GM19395 (cell line): ENCODE measurements around the gene FCN1.

Experiments used
- ATAC-seq: cut with Tn5 transposase; IDR thresholded peaks from one replicate; pipeline ENCODE4 v1.9.1; 2021; ENCODE audit warnings: mild to moderate bottlenecking, moderate library complexity; ENCODE audit not compliant: unreplicated experiment

FCN1 gene

DNA sequence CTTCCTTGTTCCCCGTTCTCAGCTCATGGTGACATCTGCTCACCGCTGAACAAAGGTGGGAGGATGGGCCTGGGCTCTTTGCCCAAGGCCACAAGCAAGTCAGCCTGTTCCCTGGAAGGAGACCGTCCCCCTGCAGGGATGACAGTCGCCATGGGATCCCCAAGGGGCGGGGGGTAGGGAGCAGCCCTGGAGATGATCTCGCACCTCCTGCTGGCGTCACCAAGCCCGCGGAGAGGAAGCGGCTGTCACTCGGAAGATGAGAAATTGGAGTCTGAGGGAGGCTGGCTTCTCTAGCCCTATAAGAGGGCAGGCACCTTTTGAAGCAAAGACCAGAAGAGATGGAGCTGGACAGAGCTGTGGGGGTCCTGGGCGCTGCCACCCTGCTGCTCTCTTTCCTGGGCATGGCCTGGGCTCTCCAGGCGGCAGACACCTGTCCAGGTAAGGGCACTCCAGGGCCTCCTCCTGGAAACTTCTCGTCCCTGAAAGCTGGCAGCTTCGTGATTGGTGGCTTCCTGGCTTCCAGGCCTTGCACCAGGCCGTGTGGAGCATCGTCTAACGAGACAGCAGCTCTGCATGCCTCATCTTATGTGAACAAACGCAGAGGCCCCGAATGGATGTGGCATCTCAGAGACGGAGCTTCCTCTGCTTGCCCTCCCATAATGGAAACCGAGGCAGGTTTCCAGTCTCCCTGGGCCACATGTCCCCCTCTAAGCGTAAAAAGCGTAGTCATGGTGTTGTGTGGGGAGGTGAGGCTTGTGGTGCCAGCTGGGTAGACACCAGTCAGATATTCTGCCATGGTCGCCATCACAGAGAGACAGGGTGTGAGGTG lies 37.0 kb downstream of the FCN1 start, which contains the start of gene FCN2:
Gene FCN2, plus strand, starts transcription at position 327 of the 829 bp plus-strand sequence. Its CDS starts 12 bp downstream, at position 339.
- no peak for ATAC-seq

GRCh38 chr9:134879664-134880483 lies 37.8 kb downstream of the FCN1 start:
- ATAC-seq, result no peak

DNA sequence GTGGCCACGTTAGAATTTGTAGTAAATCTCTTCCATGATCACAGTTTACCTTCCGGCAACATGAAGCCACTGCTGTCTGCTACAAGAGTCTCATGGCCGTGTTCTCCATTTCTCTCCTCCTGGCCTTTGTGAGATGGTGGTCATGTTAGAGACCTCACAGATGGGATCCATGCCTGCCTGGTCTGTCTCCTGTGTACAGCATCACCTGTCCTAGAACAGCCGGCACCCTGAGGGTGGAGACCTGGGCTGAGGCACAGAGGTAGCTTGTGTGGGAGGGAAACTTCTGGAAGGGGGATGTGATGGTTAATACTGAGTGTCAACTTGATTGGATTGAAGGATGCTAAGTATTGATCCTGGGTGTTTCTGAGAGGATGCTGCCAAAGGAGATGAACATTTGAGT lies 40.2 kb downstream of the FCN1 start:
- ATAC-seq, result no peak

- ATAC-seq, result no peak
Observed at GRCh38 chr9:134875371-134875770, 42.3 kb downstream of the FCN1 start.

GRCh38 chr9:134872482-134873231 lies 45.1 kb downstream of the FCN1 start:
- no peak for ATAC-seq

- no peak for ATAC-seq
Observed at GRCh38 chr9:134871697-134872340, 45.9 kb downstream of the FCN1 start.

- ATAC-seq, result no peak
Observed at GRCh38 chr9:134870746-134871662, 46.7 kb downstream of the FCN1 start.

DNA sequence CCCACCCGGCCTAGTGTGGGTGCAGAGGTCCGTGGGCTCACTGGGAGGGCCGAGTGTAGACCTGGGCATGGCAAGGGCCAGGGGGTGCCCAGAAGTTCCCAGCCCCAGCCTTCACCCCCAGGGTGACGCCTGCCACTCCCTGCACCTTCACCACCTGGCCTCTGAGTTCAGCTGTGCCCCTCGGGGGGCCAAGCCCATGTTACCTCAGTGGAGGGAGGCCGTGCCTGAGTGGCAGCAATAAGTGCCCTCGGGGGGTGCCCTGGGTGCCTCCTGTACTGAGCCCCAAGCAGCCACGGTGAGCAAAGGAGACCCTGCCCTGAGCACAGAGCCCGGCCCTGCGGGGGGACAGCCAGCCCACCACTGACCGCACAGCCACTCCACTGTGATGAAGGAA lies 47.4 kb downstream of the FCN1 start:
- ATAC-seq, result no peak

- ATAC-seq, result no peak
Observed at GRCh38 chr9:134869554-134870300, 48.0 kb downstream of the FCN1 start.

DNA sequence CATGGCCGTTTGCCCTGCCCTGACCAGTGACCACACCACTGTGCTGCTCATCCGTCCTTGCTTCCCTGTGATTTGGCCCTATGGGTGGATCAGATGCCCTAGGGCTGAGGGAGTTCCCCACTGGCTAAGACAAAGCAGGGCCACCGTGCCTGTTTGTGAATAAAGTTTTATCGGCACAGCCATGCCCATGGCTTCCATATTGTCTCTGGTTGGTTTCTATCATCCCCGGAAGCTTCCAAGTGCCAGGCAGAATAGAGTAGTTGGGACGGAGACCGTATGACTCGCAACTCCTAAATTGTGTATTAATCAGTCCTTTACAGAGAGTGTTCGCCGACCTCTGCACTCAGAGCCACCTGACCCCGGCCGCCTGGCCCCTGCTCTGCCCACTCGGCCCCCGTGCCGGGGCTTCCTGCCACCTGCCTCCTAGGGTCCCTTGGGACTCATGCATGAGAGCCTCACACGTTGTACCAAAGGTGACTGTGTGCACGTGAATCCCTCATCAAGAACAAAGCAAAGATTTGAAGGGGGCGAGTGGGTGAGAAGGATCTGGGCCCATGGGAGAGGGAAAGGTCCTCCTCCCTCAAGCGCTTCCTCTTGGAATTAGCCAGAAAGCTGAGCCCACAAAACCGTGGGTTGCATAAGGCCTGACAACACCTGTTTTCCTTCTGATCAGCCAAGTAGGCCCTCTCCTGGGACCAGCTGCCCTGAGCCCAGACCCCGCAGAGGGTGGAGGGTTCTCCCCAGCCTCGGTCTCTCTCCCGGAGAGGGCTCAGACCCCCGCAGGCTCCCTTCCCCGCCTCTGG lies 48.8 kb downstream of the FCN1 start:
- ATAC-seq, result no peak

GRCh38 chr9:134867917-134868750 lies 49.6 kb downstream of the FCN1 start:
- no peak for ATAC-seq

GRCh38 chr9:134864821-134865190 lies 52.9 kb downstream of the FCN1 start:
- no peak for ATAC-seq

DNA sequence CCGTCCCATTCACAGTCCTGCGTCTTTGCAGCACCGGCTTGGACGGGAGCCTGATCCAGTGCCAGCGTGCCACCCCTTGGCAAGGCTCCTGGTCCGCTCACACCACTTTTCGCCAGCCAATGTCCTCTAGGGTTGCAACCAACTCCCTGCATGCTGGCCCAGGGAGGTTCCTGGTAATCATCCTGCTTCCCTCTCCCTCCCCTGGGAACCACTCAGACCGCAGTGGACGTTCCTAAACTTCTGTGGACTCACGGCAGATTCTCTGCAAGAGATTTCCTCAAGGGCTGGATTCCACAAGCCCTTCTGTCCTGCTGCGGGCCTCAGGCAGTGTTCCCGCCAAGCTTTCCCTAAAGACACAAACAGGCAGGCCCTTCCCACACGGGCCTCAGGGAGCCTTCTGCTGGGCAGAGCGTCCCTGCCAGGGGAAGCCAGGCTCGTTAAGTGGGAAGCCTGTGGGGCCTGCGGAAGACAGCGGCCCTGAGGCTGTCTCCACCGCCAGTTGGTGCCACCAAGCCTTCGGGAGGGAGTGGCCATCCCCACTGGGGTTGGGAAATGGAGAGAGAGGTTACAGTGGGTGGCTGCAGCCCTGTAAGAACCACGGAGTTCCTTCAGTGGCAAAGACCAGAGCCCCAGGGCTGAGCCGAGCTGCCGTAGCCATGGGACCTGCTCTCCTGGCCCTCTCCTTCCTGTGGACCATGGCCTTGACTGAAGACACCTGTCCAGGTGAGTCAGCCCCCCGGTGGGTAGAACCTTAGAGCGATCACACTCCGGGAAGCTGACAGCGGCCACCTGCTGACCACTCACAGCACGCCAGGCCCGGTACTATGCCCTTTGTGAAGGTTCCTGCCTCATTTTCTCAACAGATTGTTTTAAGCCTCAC lies 53.5 kb downstream of the FCN1 start:
- no peak for ATAC-seq

DNA sequence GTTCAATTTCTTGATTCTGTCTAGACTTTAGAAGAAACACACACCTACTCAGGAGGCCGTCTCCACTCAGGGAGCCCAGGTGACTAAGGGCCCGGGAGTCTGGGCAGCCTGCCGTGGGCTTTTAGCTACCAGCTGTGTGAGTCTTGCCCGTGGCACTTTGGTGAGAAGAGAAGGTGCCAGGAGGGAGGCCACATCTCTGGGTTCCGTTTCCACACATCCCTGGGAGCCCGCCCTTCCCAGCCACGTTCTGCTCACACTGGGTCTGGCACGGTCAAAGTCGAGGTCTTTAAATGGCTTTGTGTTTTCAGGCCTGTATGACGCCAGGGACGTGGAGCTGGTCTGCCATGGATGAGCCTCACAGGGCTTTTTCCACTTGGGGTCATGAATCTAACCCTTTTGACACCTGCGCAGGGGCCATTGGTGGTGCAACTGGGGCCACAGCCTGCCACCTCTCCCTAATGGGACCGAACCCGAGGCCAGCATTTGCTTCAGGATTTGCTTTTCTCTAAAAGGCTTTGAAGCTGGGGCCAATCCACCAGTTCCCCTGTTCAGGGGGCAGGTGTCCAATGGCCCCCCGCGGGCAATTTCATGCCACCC lies 54.3 kb downstream of the FCN1 start:
- ATAC-seq, result no peak

- no peak for ATAC-seq
Observed at GRCh38 chr9:134861595-134862334, 55.9 kb downstream of the FCN1 start.
